HG02943 (cell line): Measurements from ENCODE around the gene METTL6.
A peak's percentile ranks its signal among the peaks of the same experiment; 100 is the strongest.
"Not testable (repeated sequence)": the region's sequence is repeated elsewhere in the genome, so short reads cannot be mapped to it uniquely, and the experiment has no call there.

Experiments used
- ATAC-seq: cut with Tn5 transposase; IDR thresholded peaks from one replicate; pipeline ENCODE4 v1.9.1; 2021; ENCODE audit warnings: mild to moderate bottlenecking, low read depth, moderate library complexity; ENCODE audit not compliant: unreplicated experiment

Gene METTL6

DNA sequence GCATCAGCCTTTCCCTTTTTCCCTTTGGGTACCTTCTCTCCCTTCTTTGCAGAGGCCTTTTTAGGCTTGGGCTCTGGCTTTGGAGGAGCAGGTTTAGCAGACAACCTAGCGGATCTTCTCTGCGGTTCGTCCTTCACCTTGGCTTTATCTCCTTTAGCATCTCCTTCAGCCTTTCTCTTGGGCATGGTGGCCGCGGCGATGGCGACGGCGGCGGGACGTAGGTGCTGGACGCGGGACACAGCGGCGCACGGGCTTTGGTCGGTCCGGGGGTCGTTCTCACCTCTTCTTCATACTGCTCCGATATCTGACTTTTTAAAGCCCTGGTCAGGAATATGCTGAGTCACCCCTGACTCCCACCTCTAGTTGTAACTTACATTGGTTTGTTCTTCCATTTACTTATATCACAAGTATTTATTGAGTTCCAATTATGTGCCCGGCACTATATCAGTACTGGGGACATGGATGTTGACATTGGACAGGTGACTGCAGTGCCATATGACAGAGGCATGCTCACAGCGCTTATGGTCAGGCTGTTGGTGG is 51.8 kb downstream of the METTL6 start:
- ATAC-seq: no peak

DNA sequence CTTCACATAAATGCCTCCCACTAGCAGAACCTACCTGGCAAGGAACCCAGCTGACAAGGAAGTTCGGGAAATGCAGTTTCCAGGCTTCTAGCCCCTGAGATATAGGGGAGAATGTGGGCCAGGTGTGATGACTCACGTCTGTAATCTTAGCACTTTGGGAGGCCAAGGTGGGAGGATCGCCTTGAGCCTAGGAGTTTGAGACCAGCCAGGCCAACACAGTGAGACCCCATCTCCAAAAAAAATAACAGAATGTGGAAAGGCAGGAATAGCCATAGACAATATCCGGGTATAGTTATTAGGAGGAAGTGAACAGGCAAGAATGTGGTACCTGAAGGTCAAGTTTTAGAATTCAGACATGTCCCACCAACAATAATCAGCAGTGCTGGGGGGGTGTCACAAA is 54.4 kb downstream of the METTL6 start:
- ATAC-seq: no peak

- ATAC-seq: no peak
Observed at GRCh38 chr3:15368561-15369135, 58.7 kb downstream of the METTL6 start.

DNA sequence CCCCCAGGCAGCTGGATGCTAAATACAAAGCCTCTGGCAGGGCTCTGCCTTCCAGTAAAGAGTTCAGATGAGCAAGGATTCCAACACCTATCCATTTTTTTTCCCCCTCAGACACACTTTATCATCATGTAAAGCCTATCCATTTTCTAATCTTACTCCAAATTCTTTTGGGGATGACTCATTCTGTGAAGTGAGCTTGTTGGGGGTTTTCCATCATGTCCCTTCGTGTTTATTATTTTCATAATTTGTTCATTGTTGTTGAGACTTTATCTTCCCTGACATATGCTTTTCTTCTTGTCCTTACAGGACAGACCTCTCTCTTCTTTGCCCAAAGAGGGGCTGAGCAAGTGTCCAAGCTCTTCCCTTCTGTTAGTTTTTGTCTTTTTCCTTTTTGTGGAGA is 60.3 kb downstream of the METTL6 start:
- ATAC-seq: no peak

GRCh38 chr3:15364078-15364477 is 63.3 kb downstream of the METTL6 start:
- ATAC-seq: not testable (repeated sequence)

DNA sequence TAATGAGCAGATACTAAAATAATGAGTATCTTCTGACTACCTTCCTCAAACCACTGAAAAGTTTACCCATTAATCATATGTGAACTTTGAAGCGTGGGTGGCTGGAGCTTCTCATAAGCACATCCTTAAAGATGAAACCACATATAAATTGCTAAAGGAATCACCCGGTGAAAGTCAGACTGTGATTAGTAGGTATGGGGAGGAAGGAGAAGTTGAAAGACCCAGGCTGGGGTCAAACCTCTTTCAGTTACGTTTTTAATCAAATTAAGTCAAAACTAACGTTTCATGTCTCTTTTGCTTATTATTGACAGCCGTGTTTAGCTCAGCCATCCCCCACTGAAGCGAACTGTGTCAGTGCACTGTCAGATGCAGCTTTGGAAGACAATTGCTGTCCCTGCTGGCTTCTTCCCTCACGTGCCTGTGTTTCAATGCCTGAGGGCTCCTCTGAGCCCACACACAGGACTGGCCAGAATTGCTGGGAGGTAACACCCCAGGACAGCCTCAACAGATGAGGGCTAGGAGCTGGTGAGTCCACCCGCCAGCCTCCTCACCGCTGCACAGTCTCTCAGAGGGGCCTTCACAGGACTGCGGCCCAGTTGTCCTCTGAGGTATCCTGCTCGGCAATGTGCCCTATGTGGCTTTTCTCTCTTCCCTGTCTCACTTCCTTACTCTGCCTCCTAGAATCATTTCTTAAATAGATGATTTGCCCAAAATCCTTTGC is 65.7 kb downstream of the METTL6 start:
- ATAC-seq: peak; percentile 80

DNA sequence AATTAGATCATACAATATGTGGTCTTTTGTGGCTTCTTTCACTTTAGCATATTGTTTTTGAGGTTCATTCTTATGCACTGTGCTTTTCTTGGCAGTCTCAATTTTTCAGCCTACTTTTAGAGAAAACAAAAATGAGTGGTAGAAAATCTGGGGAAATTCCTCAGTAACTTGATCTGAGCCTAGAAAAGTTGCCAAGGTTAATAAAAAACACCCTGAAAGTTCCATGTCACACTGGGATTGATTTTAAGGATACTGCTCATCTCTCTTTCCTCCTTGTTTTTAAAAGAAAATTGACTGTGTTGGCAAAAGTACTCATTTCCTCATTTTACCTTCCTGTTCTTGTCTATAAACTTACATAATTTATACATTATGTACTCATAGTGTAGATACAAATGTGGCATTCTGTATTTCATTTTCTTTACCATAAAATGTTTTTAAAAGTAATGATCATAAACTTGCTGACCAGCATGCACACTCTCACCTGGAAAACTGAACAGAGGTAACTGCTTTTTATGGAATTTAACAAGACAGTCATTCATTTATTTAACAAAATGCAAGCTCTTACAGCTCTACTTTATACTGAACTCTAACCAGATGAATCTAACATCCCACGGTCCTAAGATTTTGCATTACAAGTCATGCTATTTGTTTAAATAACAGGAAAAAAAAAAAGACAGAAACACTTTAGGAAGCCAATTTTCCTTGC is 66.4 kb downstream of the METTL6 start:
- no peak for ATAC-seq
